GM12878 (cell line): Measurements from ENCODE around the gene UBE2L5.

Experiments used
- E2F4 ChIP-seq: IDR thresholded peaks from 2 replicates; pipeline ENCODE4 v1.6.1; 2012; ENCODE audit warnings: low read depth, low read length, improper control_type of control experiment
- FOS ChIP-seq: IDR thresholded peaks from 3 replicates; pipeline ENCODE4 v1.6.1; 2011; ENCODE audit warnings: borderline replicate concordance; ENCODE audit not compliant: insufficient read length; ENCODE audit errors: extremely low read depth
- JUND ChIP-seq: IDR thresholded peaks from 2 replicates; pipeline ENCODE4 v1.6.1; 2012; ENCODE audit warnings: low read depth, mild to moderate bottlenecking, low read length, improper control_type of control experiment, moderate library complexity
- RAD21 ChIP-seq: IDR thresholded peaks from 2 replicates; pipeline ENCODE4 v1.6.1; 2011; ENCODE audit warnings: mild to moderate bottlenecking, low read depth, low read length, moderate library complexity; ENCODE audit not compliant: insufficient read depth
- TAF1 ChIP-seq: IDR thresholded peaks from 2 replicates; pipeline ENCODE4 v1.6.1; 2011; ENCODE audit warnings: mild to moderate bottlenecking, low read depth, low read length, borderline replicate concordance
- TF ChIP-seq, protein P1 (sequence below): IDR thresholded peaks from 2 replicates; pipeline ENCODE4 v1.6.1; 2011; ENCODE audit warnings: borderline replicate concordance, low read depth, mild to moderate bottlenecking, moderate library complexity, mixed read lengths, low read length; ENCODE audit not compliant: insufficient read depth; ENCODE audit errors: extremely low read length

DNA sequence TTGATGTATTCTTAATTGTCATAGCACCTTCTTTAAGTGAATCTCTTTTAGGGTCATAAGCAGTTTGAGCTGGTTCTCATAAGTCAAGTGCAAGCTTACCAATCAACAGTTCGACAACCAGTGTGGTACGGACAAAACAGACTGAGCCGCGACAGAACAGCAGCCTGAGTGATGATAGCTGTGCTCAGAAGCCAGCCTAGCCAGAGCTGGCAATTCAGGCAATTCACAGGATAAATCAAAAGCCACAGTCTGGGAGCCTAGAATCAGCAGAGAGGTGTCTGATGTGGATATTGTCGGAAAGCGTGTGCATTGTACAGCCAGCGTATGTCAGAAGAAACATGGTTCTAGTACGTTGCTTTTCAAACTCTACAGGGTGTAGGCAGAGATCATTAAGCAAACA, 14.9 kb downstream of the UBE2L5 start:
- TF ChIP-seq E2F4 (no peak), TAF1 (no peak), JUND (no peak), FOS (no peak), RAD21 (no peak)
- TF ChIP-seq, protein P1, sequence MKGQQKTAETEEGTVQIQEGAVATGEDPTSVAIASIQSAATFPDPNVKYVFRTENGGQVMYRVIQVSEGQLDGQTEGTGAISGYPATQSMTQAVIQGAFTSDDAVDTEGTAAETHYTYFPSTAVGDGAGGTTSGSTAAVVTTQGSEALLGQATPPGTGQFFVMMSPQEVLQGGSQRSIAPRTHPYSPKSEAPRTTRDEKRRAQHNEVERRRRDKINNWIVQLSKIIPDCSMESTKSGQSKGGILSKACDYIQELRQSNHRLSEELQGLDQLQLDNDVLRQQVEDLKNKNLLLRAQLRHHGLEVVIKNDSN: no peak
